Measurements from ENCODE around the gene CDH23.

The CDH23 gene

DNA sequence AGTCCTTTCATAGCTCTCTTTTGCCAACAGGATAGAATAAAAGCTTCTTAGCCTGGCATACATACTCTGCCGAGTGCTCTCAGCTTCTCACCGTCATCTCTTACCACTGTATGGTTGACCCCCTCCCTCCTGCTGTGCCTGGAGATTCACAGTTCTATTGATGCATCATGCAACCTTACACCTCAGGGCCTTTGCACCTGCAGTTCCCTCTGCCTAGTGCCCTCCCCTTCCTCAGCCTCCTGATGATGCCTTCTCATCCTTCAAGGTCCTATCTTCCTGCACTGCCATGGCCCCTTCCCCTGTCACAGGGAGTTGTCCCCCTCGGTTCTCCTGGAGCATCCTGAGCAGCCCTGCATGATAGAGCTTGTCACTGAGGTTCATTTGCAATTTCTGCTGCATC, 81.5 kb downstream of the CDH23 start:
- DNase-seq (ENCODE audit: low read depth): no peak
- H3K4me3 ChIP-seq (ENCODE audit: low read depth, low read length): no peak overlapping the region
- no peak for TF ChIP-seq CTCF (conservative IDR thresholded peaks at IDR 0.05; ENCODE audit: low read depth, low read length)

- TF ChIP-seq CTCF (conservative IDR thresholded peaks at IDR 0.05; ENCODE audit: low read depth, low read length): no peak
- no peak overlapping the region for H3K4me3 ChIP-seq (ENCODE audit: low read depth, low read length)
- DNase-seq (ENCODE audit: low read depth): no peak
Observed at GRCh38 chr10:71478813-71479365, 82.2 kb downstream of the CDH23 start.

GRCh38 chr10:71479831-71480230, 83.1 kb downstream of the CDH23 start:
- no peak for TF ChIP-seq CTCF (conservative IDR thresholded peaks at IDR 0.05; ENCODE audit: low read depth, low read length)
- H3K4me3 ChIP-seq (ENCODE audit: low read depth, low read length): no peak overlapping the region
- no peak for DNase-seq (ENCODE audit: low read depth)

DNA sequence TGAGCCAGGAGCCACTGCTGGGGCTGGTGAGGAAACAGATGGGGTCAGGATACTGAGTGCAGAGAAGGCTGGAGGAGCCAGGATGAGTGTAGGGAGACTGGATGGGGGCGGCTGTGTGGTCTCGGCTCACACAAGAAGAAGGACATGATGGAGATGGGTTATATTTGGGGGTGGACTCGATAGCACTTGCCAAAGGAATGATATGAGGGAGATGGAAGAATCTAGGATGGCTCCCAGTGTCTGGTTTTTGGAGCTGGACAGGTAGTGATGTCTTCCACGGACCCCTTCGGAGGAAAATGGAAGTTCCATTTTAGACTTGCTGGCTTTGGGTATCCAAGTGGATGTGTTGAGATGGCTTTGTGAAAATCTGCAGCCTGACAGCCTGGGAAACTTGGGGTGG, 83.9 kb downstream of the CDH23 start:
- TF ChIP-seq CTCF (conservative IDR thresholded peaks at IDR 0.05; ENCODE audit: low read depth, low read length): no peak
- no peak overlapping the region for H3K4me3 ChIP-seq (ENCODE audit: low read depth, low read length)
- DNase-seq (ENCODE audit: low read depth): no peak

GRCh38 chr10:71481746-71482410, 85.2 kb downstream of the CDH23 start:
- DNase-seq (ENCODE audit: low read depth): no peak
- no peak overlapping the region for H3K4me3 ChIP-seq (ENCODE audit: low read depth, low read length)
- TF ChIP-seq CTCF (conservative IDR thresholded peaks at IDR 0.05; ENCODE audit: low read depth, low read length): no peak

DNA sequence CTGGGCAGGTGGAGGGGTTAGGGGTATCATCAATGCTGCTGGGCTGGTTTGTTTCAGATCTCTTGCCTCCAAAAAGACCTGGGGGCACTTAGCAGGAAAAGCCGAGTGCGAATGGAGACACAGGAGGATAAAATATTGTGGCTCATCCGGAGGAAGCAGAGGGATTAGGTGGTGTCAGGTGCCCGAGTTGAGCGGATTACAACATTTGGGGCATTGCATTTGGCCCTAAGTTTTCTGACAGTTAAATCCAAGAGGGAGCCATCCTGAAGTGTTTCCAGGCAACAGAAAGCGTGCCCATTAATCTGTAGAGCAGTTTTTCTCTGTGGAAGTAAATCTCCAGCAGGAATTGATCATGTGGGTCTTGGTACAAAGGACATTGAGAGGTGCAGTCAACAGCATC, 85.9 kb downstream of the CDH23 start:
- no peak for TF ChIP-seq CTCF (conservative IDR thresholded peaks at IDR 0.05; ENCODE audit: low read depth, low read length)
- H3K4me3 ChIP-seq (ENCODE audit: low read depth, low read length): no peak overlapping the region
- no peak for DNase-seq (ENCODE audit: low read depth)

DNA sequence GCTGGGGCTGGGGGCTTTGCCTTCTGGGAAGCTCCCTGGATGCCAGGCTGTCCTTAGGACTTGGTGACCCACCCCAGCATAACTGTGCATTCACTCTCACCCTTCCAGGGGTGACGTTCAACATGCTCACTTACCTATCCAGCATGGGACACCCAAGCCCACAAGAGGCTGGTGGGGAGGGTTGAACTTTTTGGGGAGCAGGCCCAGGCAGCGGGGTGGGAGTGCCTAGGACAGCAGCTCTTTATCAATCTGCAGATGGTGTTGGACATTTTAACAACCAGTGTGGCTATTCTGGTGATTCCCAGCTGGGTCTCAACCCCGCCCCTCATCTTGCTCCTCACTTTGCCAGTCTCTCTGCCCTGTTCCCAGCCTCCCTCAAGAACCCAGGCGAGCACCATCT, 86.4 kb downstream of the CDH23 start:
- no peak for TF ChIP-seq CTCF (conservative IDR thresholded peaks at IDR 0.05; ENCODE audit: low read depth, low read length)
- DNase-seq (ENCODE audit: low read depth): no peak
- H3K4me3 ChIP-seq (ENCODE audit: low read depth, low read length): no peak overlapping the region

Measured in choroid plexus epithelial cell (primary cell).